HG03139 (cell line): ENCODE results near the gene PPM1F.

Experiments
- ATAC-seq: cut with Tn5 transposase; IDR thresholded peaks from one replicate; pipeline ENCODE4 v1.9.1; 2021; ENCODE audit not compliant: unreplicated experiment

Gene PPM1F

GRCh38 chr22:21975854-21976345, 23.3 kb upstream of the PPM1F start:
- no peak for ATAC-seq

- no peak for ATAC-seq
Observed at GRCh38 chr22:21975273-21975672, 22.6 kb upstream of the PPM1F start.

GRCh38 chr22:21974058-21974649, 21.5 kb upstream of the PPM1F start:
- ATAC-seq = no peak

GRCh38 chr22:21972806-21973205, 20.2 kb upstream of the PPM1F start:
- no peak for ATAC-seq

GRCh38 chr22:21972293-21972779, 19.7 kb upstream of the PPM1F start:
- ATAC-seq = no peak

GRCh38 chr22:21971858-21972275, 19.2 kb upstream of the PPM1F start:
- ATAC-seq = no peak

- ATAC-seq = no peak
Observed at GRCh38 chr22:21970800-21971617, 18.4 kb upstream of the PPM1F start.

- no peak for ATAC-seq
Observed at GRCh38 chr22:21970037-21970799, 17.6 kb upstream of the PPM1F start.

GRCh38 chr22:21968452-21969129, 15.9 kb upstream of the PPM1F start:
- no peak for ATAC-seq

- ATAC-seq = no peak
Observed at GRCh38 chr22:21967693-21968271, 15.1 kb upstream of the PPM1F start.

GRCh38 chr22:21966643-21967516, 14.2 kb upstream of the PPM1F start:
- ATAC-seq = no peak

- ATAC-seq = no peak
Observed at GRCh38 chr22:21965762-21966288, 13.2 kb upstream of the PPM1F start.

GRCh38 chr22:21964918-21965484, 12.4 kb upstream of the PPM1F start:
- ATAC-seq = no peak

- no peak for ATAC-seq
Observed at GRCh38 chr22:21964234-21964633, 11.6 kb upstream of the PPM1F start.

- no peak for ATAC-seq
Observed at GRCh38 chr22:21963790-21964211, 11.2 kb upstream of the PPM1F start.

- no peak for ATAC-seq
Observed at GRCh38 chr22:21963286-21963685, 10.6 kb upstream of the PPM1F start.

GRCh38 chr22:21962655-21962949, 10.0 kb upstream of the PPM1F start:
- no peak for ATAC-seq

- ATAC-seq = no peak
Observed at GRCh38 chr22:21961886-21962654, 9.4 kb upstream of the PPM1F start.
